ENCODE results near the gene LRMDA. TPM values are rescaled to one million over a fixed set of nuclear protein-coding genes. Genes with fewer than 3 reads are reported as not detected.

The LRMDA gene
- total and polyA plus RNA-seq, 4 donors = 12.1 to 40.8 (median 21.6) TPM

DNA sequence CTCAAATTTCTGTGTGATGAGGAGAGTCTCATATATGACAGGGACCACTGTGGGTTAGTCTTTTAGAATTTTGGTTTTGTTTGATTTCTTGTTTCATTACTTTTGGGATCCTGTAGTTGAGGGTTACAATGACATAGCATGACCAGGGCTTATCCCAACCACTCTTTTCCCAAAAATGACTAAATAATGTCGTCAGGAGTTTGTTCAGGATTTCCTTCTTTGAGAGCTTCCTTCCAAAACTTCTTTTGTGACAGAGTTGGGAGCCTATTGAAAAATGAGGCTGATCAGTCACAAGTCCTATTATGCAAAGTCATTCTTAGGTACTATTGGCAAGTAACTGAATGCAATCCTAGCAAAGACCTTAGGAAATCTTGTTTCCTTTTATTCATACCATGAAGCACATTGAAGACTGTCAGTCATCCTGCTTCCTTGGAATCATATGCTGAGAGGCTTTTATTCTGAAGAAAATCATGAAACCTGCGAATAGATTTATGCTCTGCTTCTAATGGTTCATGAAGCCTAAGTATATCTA, 498.3 kb downstream of the LRMDA start:
- Histone ChIP-seq H3K9ac (ENCODE audit: insufficient read depth in 1 of 2, low read length in 2 of 2) (no peak overlapping the region), H3K9me3 (ENCODE audit: control insufficient read depth in 4 of 4, insufficient read depth in 3 of 4, low read length in 3 of 4) (no peaks in the 10 kb centered on the region), H3K4me1 (ENCODE audit: control insufficient read depth in 5 of 5, insufficient read depth in 5 of 5, low read length in 5 of 5) (peaks cover 0 to 24% (median 8%) of the 10 kb centered on the region in 5 donors), H3K4me3 (no peak overlapping the region), H3K27ac (ENCODE audit: low read depth in 1 of 2, low read length in 1 of 2) (no peak overlapping the region), H3K36me3 (ENCODE audit: control insufficient read depth in 4 of 4, insufficient read depth in 4 of 4, low read length in 4 of 4) (no peaks in the 10 kb centered on the region), H3K27me3 (ENCODE audit: control insufficient read depth in 3 of 3, insufficient read depth in 3 of 3, low read length in 2 of 3) (no peaks in the 10 kb centered on the region)
- ATAC-seq (ENCODE audit: insufficient read depth, low FRiP score) = no peak
- DNase-seq = no peak
- 59 to 67% methylated on average over 2 of the region's 2 CpGs for WGBS, 2 donors
- TF ChIP-seq, protein P1, sequence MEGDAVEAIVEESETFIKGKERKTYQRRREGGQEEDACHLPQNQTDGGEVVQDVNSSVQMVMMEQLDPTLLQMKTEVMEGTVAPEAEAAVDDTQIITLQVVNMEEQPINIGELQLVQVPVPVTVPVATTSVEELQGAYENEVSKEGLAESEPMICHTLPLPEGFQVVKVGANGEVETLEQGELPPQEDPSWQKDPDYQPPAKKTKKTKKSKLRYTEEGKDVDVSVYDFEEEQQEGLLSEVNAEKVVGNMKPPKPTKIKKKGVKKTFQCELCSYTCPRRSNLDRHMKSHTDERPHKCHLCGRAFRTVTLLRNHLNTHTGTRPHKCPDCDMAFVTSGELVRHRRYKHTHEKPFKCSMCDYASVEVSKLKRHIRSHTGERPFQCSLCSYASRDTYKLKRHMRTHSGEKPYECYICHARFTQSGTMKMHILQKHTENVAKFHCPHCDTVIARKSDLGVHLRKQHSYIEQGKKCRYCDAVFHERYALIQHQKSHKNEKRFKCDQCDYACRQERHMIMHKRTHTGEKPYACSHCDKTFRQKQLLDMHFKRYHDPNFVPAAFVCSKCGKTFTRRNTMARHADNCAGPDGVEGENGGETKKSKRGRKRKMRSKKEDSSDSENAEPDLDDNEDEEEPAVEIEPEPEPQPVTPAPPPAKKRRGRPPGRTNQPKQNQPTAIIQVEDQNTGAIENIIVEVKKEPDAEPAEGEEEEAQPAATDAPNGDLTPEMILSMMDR (IDR thresholded peaks at IDR 0.05; ENCODE audit: control extremely low read depth, extremely low read depth) = no peak

DNA sequence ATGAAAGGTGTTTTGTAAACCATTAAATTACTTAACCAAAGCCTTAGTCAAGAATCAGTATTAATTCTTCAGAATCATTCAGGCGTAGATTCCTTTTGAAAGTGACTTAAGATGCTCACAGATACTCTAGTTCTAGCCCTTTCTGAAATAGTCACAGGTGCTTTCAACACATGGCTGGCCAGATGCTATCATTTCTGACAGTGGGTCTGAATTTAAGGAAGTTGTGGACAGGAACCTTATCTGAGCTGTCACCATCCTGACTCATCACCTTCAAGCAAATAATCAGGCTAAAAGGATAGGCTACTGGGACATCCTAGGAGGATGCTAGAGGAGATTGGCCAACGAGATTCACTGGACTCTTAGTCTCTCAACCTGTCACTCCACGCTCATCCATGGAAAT, 501.5 kb downstream of the LRMDA start:
- H3K27ac ChIP-seq (ENCODE audit: low read depth in 1 of 2, low read length in 1 of 2) = no peak overlapping the region
- DNase-seq (no peak), ATAC-seq (ENCODE audit: insufficient read depth, low FRiP score) (no peak)
- H3K9ac ChIP-seq (ENCODE audit: insufficient read depth in 1 of 2, low read length in 2 of 2) = no peak overlapping the region
- H3K4me3 ChIP-seq = no peak overlapping the region
- no peaks in the 10 kb centered on the region for H3K27me3 ChIP-seq (ENCODE audit: control insufficient read depth in 3 of 3, insufficient read depth in 3 of 3, low read length in 2 of 3)
- 79 to 80% methylated on average over 3 of the region's 3 CpGs for WGBS, 2 donors
- H3K36me3 ChIP-seq (ENCODE audit: control insufficient read depth in 4 of 4, insufficient read depth in 4 of 4, low read length in 4 of 4) = no peaks in the 10 kb centered on the region
- peaks cover 0 to 11% (median 8%) of the 10 kb centered on the region in 5 donors for H3K4me1 ChIP-seq (ENCODE audit: control insufficient read depth in 5 of 5, insufficient read depth in 5 of 5, low read length in 5 of 5)
- TF ChIP-seq, protein P1 (IDR thresholded peaks at IDR 0.05; ENCODE audit: control extremely low read depth, extremely low read depth) = no peak
- no peaks in the 10 kb centered on the region for H3K9me3 ChIP-seq (ENCODE audit: control insufficient read depth in 4 of 4, insufficient read depth in 3 of 4, low read length in 3 of 4)

DNA sequence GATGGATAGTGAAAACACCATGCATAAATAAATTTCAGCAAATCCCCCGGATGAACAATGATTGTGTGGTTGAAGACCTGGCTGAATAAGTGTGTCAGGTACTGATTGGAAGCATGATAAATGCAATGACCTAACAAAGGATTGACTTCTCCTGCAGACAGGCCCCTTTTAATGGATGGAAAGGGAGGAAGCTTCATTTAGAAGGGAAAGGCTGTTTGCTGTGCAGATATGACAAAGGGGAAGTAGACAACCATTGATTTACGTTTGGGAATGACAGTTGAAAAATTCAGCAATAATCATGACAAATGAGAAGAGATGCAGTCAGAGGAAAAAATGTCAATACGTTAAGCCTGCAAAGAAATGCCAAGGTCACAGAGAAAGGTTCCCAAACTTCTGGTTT, 503.8 kb downstream of the LRMDA start:
- no peak for DNase-seq
- TF ChIP-seq, protein P1 (IDR thresholded peaks at IDR 0.05; ENCODE audit: control extremely low read depth, extremely low read depth) = no peak
- ATAC-seq (ENCODE audit: insufficient read depth, low FRiP score) = no peak

More for the DNA sequence above, 503.8 kb downstream of the LRMDA start:
- no peaks in the 10 kb centered on the region for H3K9me3 ChIP-seq (ENCODE audit: control insufficient read depth in 4 of 4, insufficient read depth in 3 of 4, low read length in 3 of 4)
- 31 to 48% methylated on average over 3 of the region's 3 CpGs for WGBS, 2 donors
- no peak overlapping the region for H3K27ac ChIP-seq (ENCODE audit: low read depth in 1 of 2, low read length in 1 of 2)
- no peaks in the 10 kb centered on the region for H3K27me3 ChIP-seq (ENCODE audit: control insufficient read depth in 3 of 3, insufficient read depth in 3 of 3, low read length in 2 of 3)
- H3K4me1 ChIP-seq (ENCODE audit: control insufficient read depth in 5 of 5, insufficient read depth in 5 of 5, low read length in 5 of 5) = no peaks in the 10 kb centered on the region
- H3K9ac ChIP-seq (ENCODE audit: insufficient read depth in 1 of 2, low read length in 2 of 2) = no peak overlapping the region
- H3K4me3 ChIP-seq = no peak overlapping the region
- H3K36me3 ChIP-seq (ENCODE audit: control insufficient read depth in 4 of 4, insufficient read depth in 4 of 4, low read length in 4 of 4) = no peaks in the 10 kb centered on the region

Data from lung (tissue), 12 donors.